ENCODE results near the gene RGS9. TPM values are rescaled to one million over a fixed set of nuclear protein-coding genes. Genes with fewer than 3 reads are reported as not detected.

The RGS9 gene
- total and polyA plus RNA-seq, 2 experiments from 2014 or later = 3.1 to 3.3 TPM

GRCh38 chr17:65099475-65099874, 37.7 kb upstream of the RGS9 start:
- H3K4me2 ChIP-seq = no peak overlapping the region

GRCh38 chr17:65099941-65100315, 37.2 kb upstream of the RGS9 start:
- Histone ChIP-seq H3K9me2 (replicated peaks; ENCODE audit: insufficient read depth) (no peaks in the 10 kb centered on the region), H3K27me3 (no peaks in the 10 kb centered on the region), H3K36me3 (replicated peaks; ENCODE audit: insufficient read depth, low read depth) (no peaks in the 10 kb centered on the region), H3K27ac (peak overlapping the region; percentile 47), H3K9me3 (ENCODE audit: low read depth) (no peaks in the 10 kb centered on the region), H3K79me2 (no peaks in the 10 kb centered on the region), H3K4me3 (peak overlapping the region; percentile 6), H2AFZ (peak overlapping the region; percentile 74), H3K4me2 (peak overlapping the region; percentile 83), H3K4me1 (ENCODE audit: insufficient read depth) (peaks cover 10% of the 10 kb centered on the region), H4K20me1 (ENCODE audit: insufficient read depth, poor library complexity, severe bottlenecking) (no peaks in the 10 kb centered on the region)
- no peak for DNase-seq (ENCODE audit: low spot score)
- TF ChIP-seq CTCF (IDR thresholded peaks at IDR 0.05; ENCODE audit: poor library complexity) (no peak), EZH2phosphoT487 (IDR thresholded peaks at IDR 0.05; ENCODE audit: low read depth, severe bottlenecking, unreplicated experiment) (no peak), EZH2 (IDR thresholded peaks at IDR 0.05; ENCODE audit: borderline replicate concordance) (no peak)
- WGBS (ENCODE audit: low lambda C conversion rate, missing lambda C conversion rate) = 76% methylated on average over 5 of the region's 5 CpGs

More at GRCh38 chr17:65099475-65099874, 37.7 kb upstream of the RGS9 start:
- Histone ChIP-seq H3K4me3 (no peak overlapping the region), H3K27ac (no peak overlapping the region), H2AFZ (no peak overlapping the region), H4K20me1 (ENCODE audit: insufficient read depth, poor library complexity, severe bottlenecking) (no peaks in the 10 kb centered on the region), H3K27me3 (no peaks in the 10 kb centered on the region), H3K36me3 (replicated peaks; ENCODE audit: insufficient read depth, low read depth) (no peaks in the 10 kb centered on the region), H3K9me3 (ENCODE audit: low read depth) (no peaks in the 10 kb centered on the region), H3K9me2 (replicated peaks; ENCODE audit: insufficient read depth) (no peaks in the 10 kb centered on the region), H3K79me2 (no peaks in the 10 kb centered on the region), H3K4me1 (ENCODE audit: insufficient read depth) (peaks cover 10% of the 10 kb centered on the region)
- TF ChIP-seq EZH2 (IDR thresholded peaks at IDR 0.05; ENCODE audit: borderline replicate concordance) (no peak), CTCF (IDR thresholded peaks at IDR 0.05; ENCODE audit: poor library complexity) (no peak), EZH2phosphoT487 (IDR thresholded peaks at IDR 0.05; ENCODE audit: low read depth, severe bottlenecking, unreplicated experiment) (no peak)
- DNase-seq (ENCODE audit: low spot score) = no peak

GRCh38 chr17:65100316-65101140, 36.6 kb upstream of the RGS9 start:
- DNase-seq (ENCODE audit: low spot score) = peak; percentile 92
- Histone ChIP-seq H3K27ac (peak overlapping the region; percentile 47), H3K36me3 (replicated peaks; ENCODE audit: insufficient read depth, low read depth) (no peaks in the 10 kb centered on the region), H2AFZ (peak overlapping the region; percentile 74), H3K9me3 (ENCODE audit: low read depth) (no peaks in the 10 kb centered on the region), H3K9me2 (replicated peaks; ENCODE audit: insufficient read depth) (no peaks in the 10 kb centered on the region), H3K79me2 (no peaks in the 10 kb centered on the region), H4K20me1 (ENCODE audit: insufficient read depth, poor library complexity, severe bottlenecking) (no peaks in the 10 kb centered on the region), H3K4me1 (ENCODE audit: insufficient read depth) (peaks cover 10% of the 10 kb centered on the region), H3K4me3 (peak overlapping the region; percentile 25), H3K27me3 (no peaks in the 10 kb centered on the region), H3K4me2 (peak overlapping the region; percentile 83)
- no peak for TF ChIP-seq EZH2 (IDR thresholded peaks at IDR 0.05; ENCODE audit: borderline replicate concordance)
- peak; percentile 98 for TF ChIP-seq CTCF (IDR thresholded peaks at IDR 0.05; ENCODE audit: poor library complexity)
- 7% methylated on average over 37 of the region's 50 CpGs for WGBS (ENCODE audit: low lambda C conversion rate, missing lambda C conversion rate)
